ENCODE results near the gene BAZ2B. TPM values are rescaled to one million over a fixed set of nuclear protein-coding genes. Genes with fewer than 3 reads are reported as not detected.

Gene BAZ2B
- polyA plus RNA-seq, 1 donor: 118 TPM

Other genes with a start within 250 kb of the BAZ2B start
- 188 TPM for gene MARCHF7, start 96.0 kb upstream of the BAZ2B start, polyA plus RNA-seq (ENCODE audit: insufficient read length)
- 13.2 TPM for gene CD302, start 181.7 kb upstream of the BAZ2B start, polyA plus RNA-seq (ENCODE audit: insufficient read length)